ENCODE measurements around the gene MEGF11.
A peak's percentile ranks its signal among the peaks of the same experiment; 100 is the strongest.
"Not testable (repeated sequence)": the region's sequence is repeated elsewhere in the genome, so short reads cannot be mapped to it uniquely, and the experiment has no call there.

The MEGF11 gene

GRCh38 chr15:65893060-65893459 is 360.5 kb downstream of the MEGF11 start:
- H3K9ac ChIP-seq (ENCODE audit: low read length): no peak overlapping the region
- H3K36me3 ChIP-seq (ENCODE audit: control insufficient read depth, low read depth, low read length): peaks cover 30% of the 10 kb centered on the region
- no peak overlapping the region for H3K27ac ChIP-seq (ENCODE audit: low read length)
- peaks cover 7% of the 10 kb centered on the region for H3K4me1 ChIP-seq (ENCODE audit: control insufficient read depth, low read depth, low read length)
- no peaks in the 10 kb centered on the region for H3K27me3 ChIP-seq (ENCODE audit: control insufficient read depth, insufficient read depth, low read length)
- no peaks in the 10 kb centered on the region for H3K9me3 ChIP-seq (ENCODE audit: control insufficient read depth, low read depth, low read length)
- H3K4me3 ChIP-seq (ENCODE audit: low read length): no peak overlapping the region

- H3K27me3 ChIP-seq (ENCODE audit: control insufficient read depth, insufficient read depth, low read length): no peaks in the 10 kb centered on the region
- no peak overlapping the region for H3K4me3 ChIP-seq (ENCODE audit: low read length)
- H3K27ac ChIP-seq (ENCODE audit: low read length): no peak overlapping the region
- H3K9me3 ChIP-seq (ENCODE audit: control insufficient read depth, low read depth, low read length): no peaks in the 10 kb centered on the region
- no peak overlapping the region for H3K9ac ChIP-seq (ENCODE audit: low read length)
- H3K36me3 ChIP-seq (ENCODE audit: control insufficient read depth, low read depth, low read length): peaks cover 27% of the 10 kb centered on the region
- peaks cover 7% of the 10 kb centered on the region for H3K4me1 ChIP-seq (ENCODE audit: control insufficient read depth, low read depth, low read length)
These were observed 364.6 kb downstream of the MEGF11 start for GRCh38 chr15:65888981-65889380.

- H3K27me3 ChIP-seq (ENCODE audit: control insufficient read depth, insufficient read depth, low read length): no peaks in the 10 kb centered on the region
- H3K4me3 ChIP-seq (ENCODE audit: low read length): no peak overlapping the region
- H3K9me3 ChIP-seq (ENCODE audit: control insufficient read depth, low read depth, low read length): no peaks in the 10 kb centered on the region
- H3K36me3 ChIP-seq (ENCODE audit: control insufficient read depth, low read depth, low read length): peaks cover 34% of the 10 kb centered on the region
- H3K4me1 ChIP-seq (ENCODE audit: control insufficient read depth, low read depth, low read length): peaks cover 7% of the 10 kb centered on the region
- H3K9ac ChIP-seq (ENCODE audit: low read length): no peak overlapping the region
- no peak overlapping the region for H3K27ac ChIP-seq (ENCODE audit: low read length)
These were observed 366.0 kb downstream of the MEGF11 start for GRCh38 chr15:65887565-65887964.

GRCh38 chr15:65885668-65886218 is 367.8 kb downstream of the MEGF11 start:
- Histone ChIP-seq H3K36me3 (ENCODE audit: control insufficient read depth, low read depth, low read length) (peaks cover 43% of the 10 kb centered on the region), H3K9me3 (ENCODE audit: control insufficient read depth, low read depth, low read length) (no peaks in the 10 kb centered on the region)

GRCh38 chr15:65884511-65884910 is 369.0 kb downstream of the MEGF11 start:
- Histone ChIP-seq H3K27ac (ENCODE audit: low read length) (no peak overlapping the region), H3K4me1 (ENCODE audit: control insufficient read depth, low read depth, low read length) (no peaks in the 10 kb centered on the region), H3K36me3 (ENCODE audit: control insufficient read depth, low read depth, low read length) (peaks cover 55% of the 10 kb centered on the region), H3K4me3 (ENCODE audit: low read length) (no peak overlapping the region), H3K9ac (ENCODE audit: low read length) (no peak overlapping the region), H3K27me3 (ENCODE audit: control insufficient read depth, insufficient read depth, low read length) (no peaks in the 10 kb centered on the region), H3K9me3 (ENCODE audit: control insufficient read depth, low read depth, low read length) (no peaks in the 10 kb centered on the region)

More at GRCh38 chr15:65885668-65886218, 367.8 kb downstream of the MEGF11 start:
- no peak overlapping the region for H3K9ac ChIP-seq (ENCODE audit: low read length)
- no peak overlapping the region for H3K4me3 ChIP-seq (ENCODE audit: low read length)
- H3K27ac ChIP-seq (ENCODE audit: low read length): no peak overlapping the region
- H3K27me3 ChIP-seq (ENCODE audit: control insufficient read depth, insufficient read depth, low read length): no peaks in the 10 kb centered on the region
- peaks cover 2% of the 10 kb centered on the region for H3K4me1 ChIP-seq (ENCODE audit: control insufficient read depth, low read depth, low read length)

- Histone ChIP-seq H3K4me3 (ENCODE audit: low read length) (no peak overlapping the region), H3K4me1 (ENCODE audit: control insufficient read depth, low read depth, low read length) (no peaks in the 10 kb centered on the region), H3K27ac (ENCODE audit: low read length) (no peak overlapping the region), H3K27me3 (ENCODE audit: control insufficient read depth, insufficient read depth, low read length) (no peaks in the 10 kb centered on the region), H3K9ac (ENCODE audit: low read length) (no peak overlapping the region), H3K36me3 (ENCODE audit: control insufficient read depth, low read depth, low read length) (peaks cover 60% of the 10 kb centered on the region), H3K9me3 (ENCODE audit: control insufficient read depth, low read depth, low read length) (no peaks in the 10 kb centered on the region)
These were observed 370.0 kb downstream of the MEGF11 start for GRCh38 chr15:65883571-65883970.

GRCh38 chr15:65881766-65882434 is 371.6 kb downstream of the MEGF11 start:
- Histone ChIP-seq H3K9ac (ENCODE audit: low read length) (no peak overlapping the region), H3K36me3 (ENCODE audit: control insufficient read depth, low read depth, low read length) (peaks cover 58% of the 10 kb centered on the region), H3K4me1 (ENCODE audit: control insufficient read depth, low read depth, low read length) (no peaks in the 10 kb centered on the region), H3K9me3 (ENCODE audit: control insufficient read depth, low read depth, low read length) (no peaks in the 10 kb centered on the region), H3K4me3 (ENCODE audit: low read length) (no peak overlapping the region), H3K27ac (ENCODE audit: low read length) (no peak overlapping the region), H3K27me3 (ENCODE audit: control insufficient read depth, insufficient read depth, low read length) (no peaks in the 10 kb centered on the region)

GRCh38 chr15:65877749-65878148 is 375.8 kb downstream of the MEGF11 start:
- H3K27me3 ChIP-seq (ENCODE audit: control insufficient read depth, insufficient read depth, low read length): no peaks in the 10 kb centered on the region
- H3K9ac ChIP-seq (ENCODE audit: low read length): no peak overlapping the region
- no peaks in the 10 kb centered on the region for H3K4me1 ChIP-seq (ENCODE audit: control insufficient read depth, low read depth, low read length)
- H3K4me3 ChIP-seq (ENCODE audit: low read length): no peak overlapping the region
- H3K27ac ChIP-seq (ENCODE audit: low read length): no peak overlapping the region
- peaks cover 60% of the 10 kb centered on the region for H3K36me3 ChIP-seq (ENCODE audit: control insufficient read depth, low read depth, low read length)
- H3K9me3 ChIP-seq (ENCODE audit: control insufficient read depth, low read depth, low read length): no peaks in the 10 kb centered on the region

GRCh38 chr15:65875458-65875857 is 378.1 kb downstream of the MEGF11 start:
- peaks cover 48% of the 10 kb centered on the region for H3K36me3 ChIP-seq (ENCODE audit: control insufficient read depth, low read depth, low read length)
- no peaks in the 10 kb centered on the region for H3K27me3 ChIP-seq (ENCODE audit: control insufficient read depth, insufficient read depth, low read length)
- no peak overlapping the region for H3K9ac ChIP-seq (ENCODE audit: low read length)
- H3K4me1 ChIP-seq (ENCODE audit: control insufficient read depth, low read depth, low read length): peaks cover 12% of the 10 kb centered on the region
- no peak overlapping the region for H3K27ac ChIP-seq (ENCODE audit: low read length)
- no peaks in the 10 kb centered on the region for H3K9me3 ChIP-seq (ENCODE audit: control insufficient read depth, low read depth, low read length)
- no peak overlapping the region for H3K4me3 ChIP-seq (ENCODE audit: low read length)

GRCh38 chr15:65873256-65873655 is 380.3 kb downstream of the MEGF11 start:
- Histone ChIP-seq H3K27me3 (ENCODE audit: control insufficient read depth, insufficient read depth, low read length) (no peaks in the 10 kb centered on the region), H3K36me3 (ENCODE audit: control insufficient read depth, low read depth, low read length) (peaks cover 28% of the 10 kb centered on the region), H3K27ac (ENCODE audit: low read length) (no peak overlapping the region)

GRCh38 chr15:65872596-65872995 is 381.0 kb downstream of the MEGF11 start:
- H3K27me3 ChIP-seq (ENCODE audit: control insufficient read depth, insufficient read depth, low read length); H3K9me3 ChIP-seq (ENCODE audit: control insufficient read depth, low read depth, low read length); H3K4me3 ChIP-seq (ENCODE audit: low read length); H3K9ac ChIP-seq (ENCODE audit: low read length); H3K27ac ChIP-seq (ENCODE audit: low read length): not testable (repeated sequence)
- peaks cover 18% of the 10 kb centered on the region for H3K4me1 ChIP-seq (ENCODE audit: control insufficient read depth, low read depth, low read length)
- peaks cover 22% of the 10 kb centered on the region for H3K36me3 ChIP-seq (ENCODE audit: control insufficient read depth, low read depth, low read length)

More at GRCh38 chr15:65873256-65873655, 380.3 kb downstream of the MEGF11 start:
- Histone ChIP-seq H3K9ac (ENCODE audit: low read length) (no peak overlapping the region), H3K4me3 (ENCODE audit: low read length) (no peak overlapping the region), H3K9me3 (ENCODE audit: control insufficient read depth, low read depth, low read length) (no peaks in the 10 kb centered on the region), H3K4me1 (ENCODE audit: control insufficient read depth, low read depth, low read length) (peaks cover 18% of the 10 kb centered on the region)

GRCh38 chr15:65871886-65872285 is 381.7 kb downstream of the MEGF11 start:
- H3K27ac ChIP-seq (ENCODE audit: low read length); H3K9me3 ChIP-seq (ENCODE audit: control insufficient read depth, low read depth, low read length); H3K9ac ChIP-seq (ENCODE audit: low read length); H3K27me3 ChIP-seq (ENCODE audit: control insufficient read depth, insufficient read depth, low read length): not testable (repeated sequence)
- peaks cover 16% of the 10 kb centered on the region for H3K36me3 ChIP-seq (ENCODE audit: control insufficient read depth, low read depth, low read length)
- H3K4me3 ChIP-seq (ENCODE audit: low read length): peak overlapping the region; percentile 13
- H3K4me1 ChIP-seq (ENCODE audit: control insufficient read depth, low read depth, low read length): peaks cover 18% of the 10 kb centered on the region

Data from iPS-18a (cell line).